Activated CD8-positive, alpha-beta memory T cell treated with anti-CD3 and anti-CD28 coated beads, Interleukin-2, amount 10 ng/mL, durations not matched to agents 7 days and 5 days (primary cell): Measurements from ENCODE around the gene GEMIN7. TPM values are rescaled to one million over a fixed set of nuclear protein-coding genes. Genes with fewer than 3 reads are reported as not detected.

Experiments used
- ATAC-seq: fragments of 150-1000 bp; cut with Tn5 transposase; one replicate; pipeline ENCODE4 v1.10.0; 2021; ENCODE audit warnings: moderate library complexity
- CTCF ChIA-PET: fragments of 350-600 bp; sonication (Branson Sonifier 250); formaldehyde crosslinking; loops from one replicate; lab custom pipeline; 2021; ENCODE audit warnings: antibody characterized with exemption; lab: Charles Lee
- DNase-seq: peaks from one replicate; pipeline ENCODE4 v3.0.0-alpha.2; 2020
- H3K27ac Mint-ChIP-seq: one replicate; pipeline ENCODE4 v1.8.0; 2021; ENCODE audit warnings: mild to moderate bottlenecking, mixed read lengths
- H3K27me3 Mint-ChIP-seq: one replicate; pipeline ENCODE4 v1.8.0; 2021; ENCODE audit warnings: mixed read lengths
- H3K36me3 Mint-ChIP-seq: one replicate; pipeline ENCODE4 v1.8.0; 2021; ENCODE audit warnings: mild to moderate bottlenecking, mixed read lengths
- H3K4me1 Mint-ChIP-seq: one replicate; pipeline ENCODE4 v1.8.0; 2021; ENCODE audit warnings: mixed read lengths
- H3K4me3 Mint-ChIP-seq: one replicate; pipeline ENCODE4 v1.8.0; 2021; ENCODE audit warnings: mild to moderate bottlenecking, moderate library complexity, mixed read lengths
- H3K9me3 Mint-ChIP-seq: one replicate; pipeline ENCODE4 v1.8.0; 2022; ENCODE audit warnings: low read depth, mixed read lengths
- total RNA-seq, 2 experiments: library from RNA; stranded (reverse); gene quantifications; one replicate each; pipeline ENCODE4 v1.2.3, GENCODE V29; 2021

GEMIN7 gene
- total RNA-seq, 2 experiments from 2014 or later, result 26.2 to 34.4 TPM

- no peaks in the 10 kb centered on the region for H3K9me3 Mint-ChIP-seq
- CTCF ChIA-PET, result interaction anchor here (2.2 kb wide), 1 partner anchor 133 kb away, joined by 6 read pairs; no protein-coding TSS in a partner anchor
- H3K4me1 Mint-ChIP-seq, result peaks cover 60% of the 10 kb centered on the region
- no peak overlapping the region for H3K4me3 Mint-ChIP-seq
- H3K36me3 Mint-ChIP-seq, result peaks cover 4% of the 10 kb centered on the region
- no peaks in the 10 kb centered on the region for H3K27me3 Mint-ChIP-seq
- peak; percentile 48 for DNase-seq
- peak; percentile 20 for ATAC-seq
- peak overlapping the region; percentile 72 for H3K27ac Mint-ChIP-seq
Observed at GRCh38 chr19:45121827-45122345, 42.8 kb downstream of the GEMIN7 start.

- ATAC-seq (no peak), DNase-seq (no peak)
- CTCF ChIA-PET, result no interaction called here
- Mint-ChIP-seq H3K9me3 (no peaks in the 10 kb centered on the region), H3K36me3 (peaks cover 4% of the 10 kb centered on the region), H3K27ac (no peak overlapping the region), H3K27me3 (no peaks in the 10 kb centered on the region), H3K4me3 (no peak overlapping the region), H3K4me1 (peaks cover 51% of the 10 kb centered on the region)
Observed at GRCh38 chr19:45122832-45123231, 43.8 kb downstream of the GEMIN7 start.

GRCh38 chr19:45123440-45123850 lies 44.4 kb downstream of the GEMIN7 start:
- CTCF ChIA-PET, result no interaction called here
- Mint-ChIP-seq H3K36me3 (peaks cover 4% of the 10 kb centered on the region), H3K9me3 (no peaks in the 10 kb centered on the region), H3K4me1 (peaks cover 45% of the 10 kb centered on the region), H3K27ac (no peak overlapping the region), H3K4me3 (no peak overlapping the region), H3K27me3 (no peaks in the 10 kb centered on the region)
- ATAC-seq (no peak), DNase-seq (no peak)

- Mint-ChIP-seq H3K36me3 (peaks cover 4% of the 10 kb centered on the region), H3K27ac (no peak overlapping the region), H3K27me3 (no peaks in the 10 kb centered on the region), H3K4me3 (no peak overlapping the region), H3K4me1 (peaks cover 39% of the 10 kb centered on the region), H3K9me3 (no peaks in the 10 kb centered on the region)
- ATAC-seq (no peak), DNase-seq (no peak)
- CTCF ChIA-PET, result interaction anchor here (1.0 to 3.0 kb wide), 2 partner anchors 48 to 65 kb away, joined by 3 to 9 read pairs; no protein-coding TSS in a partner anchor
Observed at GRCh38 chr19:45124021-45124420, 45.0 kb downstream of the GEMIN7 start.

GRCh38 chr19:45125360-45125759 lies 46.3 kb downstream of the GEMIN7 start:
- H3K36me3 Mint-ChIP-seq, result peaks cover 1% of the 10 kb centered on the region
- no peaks in the 10 kb centered on the region for H3K27me3 Mint-ChIP-seq
- peaks cover 31% of the 10 kb centered on the region for H3K4me1 Mint-ChIP-seq
- no peak for DNase-seq
- H3K9me3 Mint-ChIP-seq, result no peaks in the 10 kb centered on the region
- no peak overlapping the region for H3K27ac Mint-ChIP-seq
- ATAC-seq, result no peak
- CTCF ChIA-PET, result interaction anchor here (0.6 to 3.0 kb wide), 13 partner anchors 10 to 213 kb away, joined by 3 to 11 read pairs (median 4); partner anchors contain the start of genes BLOC1S3 and TRAPPC6A
- no peak overlapping the region for H3K4me3 Mint-ChIP-seq

- no peaks in the 10 kb centered on the region for H3K9me3 Mint-ChIP-seq
- CTCF ChIA-PET, result interaction anchor here (0.7 to 3.0 kb wide), 18 partner anchors 8 to 213 kb away, joined by 3 to 11 read pairs (median 4); partner anchors contain the start of genes BLOC1S3, PPP1R37 and TRAPPC6A
- peak; percentile 87 for ATAC-seq
Observed at GRCh38 chr19:45125975-45126493, 47.0 kb downstream of the GEMIN7 start.

GRCh38 chr19:45126654-45127053 lies 47.6 kb downstream of the GEMIN7 start:
- no peak overlapping the region for H3K27ac Mint-ChIP-seq
- H3K4me1 Mint-ChIP-seq, result peaks cover 26% of the 10 kb centered on the region
- CTCF ChIA-PET, result interaction anchor here (0.6 to 3.0 kb wide), 14 partner anchors 9 to 212 kb away, joined by 3 to 9 read pairs (median 3); partner anchors contain the start of genes BLOC1S3, PPP1R37 and TRAPPC6A
- ATAC-seq, result no peak
- no peaks in the 10 kb centered on the region for H3K27me3 Mint-ChIP-seq
- H3K4me3 Mint-ChIP-seq, result no peak overlapping the region
- no peaks in the 10 kb centered on the region for H3K9me3 Mint-ChIP-seq
- H3K36me3 Mint-ChIP-seq, result no peaks in the 10 kb centered on the region
- DNase-seq, result no peak

More at GRCh38 chr19:45125975-45126493, 47.0 kb downstream of the GEMIN7 start:
- no peaks in the 10 kb centered on the region for H3K27me3 Mint-ChIP-seq
- no peak overlapping the region for H3K27ac Mint-ChIP-seq
- H3K4me1 Mint-ChIP-seq, result peaks cover 26% of the 10 kb centered on the region
- no peak overlapping the region for H3K4me3 Mint-ChIP-seq
- DNase-seq, result peak; percentile 81
- no peaks in the 10 kb centered on the region for H3K36me3 Mint-ChIP-seq

GRCh38 chr19:45128146-45128545 lies 49.1 kb downstream of the GEMIN7 start:
- CTCF ChIA-PET, result interaction anchor here (0.7 to 2.1 kb wide), 3 partner anchors 10 to 19 kb away, joined by 3 to 6 read pairs (median 4); no protein-coding TSS in a partner anchor
- no peaks in the 10 kb centered on the region for H3K27me3 Mint-ChIP-seq
- peaks cover 15% of the 10 kb centered on the region for H3K4me1 Mint-ChIP-seq
- H3K4me3 Mint-ChIP-seq, result no peak overlapping the region
- DNase-seq (no peak), ATAC-seq (no peak)
- H3K9me3 Mint-ChIP-seq, result no peaks in the 10 kb centered on the region
- no peaks in the 10 kb centered on the region for H3K36me3 Mint-ChIP-seq
- H3K27ac Mint-ChIP-seq, result no peak overlapping the region

- no peaks in the 10 kb centered on the region for H3K9me3 Mint-ChIP-seq
- H3K4me3 Mint-ChIP-seq, result no peak overlapping the region
- CTCF ChIA-PET, result interaction anchor here (1.4 kb wide), 1 partner anchor 15 kb away, joined by 3 read pairs; no protein-coding TSS in a partner anchor
Observed at GRCh38 chr19:45128806-45129205, 49.7 kb downstream of the GEMIN7 start.

GRCh38 chr19:45130236-45130635 lies 51.2 kb downstream of the GEMIN7 start:
- H3K27me3 Mint-ChIP-seq, result no peaks in the 10 kb centered on the region
- H3K4me3 Mint-ChIP-seq, result no peak overlapping the region
- peaks cover 13% of the 10 kb centered on the region for H3K4me1 Mint-ChIP-seq
- ATAC-seq (no peak), DNase-seq (no peak)
- no peaks in the 10 kb centered on the region for H3K36me3 Mint-ChIP-seq
- H3K9me3 Mint-ChIP-seq, result no peaks in the 10 kb centered on the region
- CTCF ChIA-PET, result no interaction called here
- no peak overlapping the region for H3K27ac Mint-ChIP-seq

More at GRCh38 chr19:45128806-45129205, 49.7 kb downstream of the GEMIN7 start:
- ATAC-seq, result no peak
- Mint-ChIP-seq H3K27me3 (no peaks in the 10 kb centered on the region), H3K36me3 (no peaks in the 10 kb centered on the region), H3K4me1 (peaks cover 15% of the 10 kb centered on the region), H3K27ac (no peak overlapping the region)
- DNase-seq, result no peak

GRCh38 chr19:45130888-45131615 lies 52.0 kb downstream of the GEMIN7 start:
- H3K27ac Mint-ChIP-seq, result no peak overlapping the region
- CTCF ChIA-PET, result interaction anchor here (0.7 to 1.2 kb wide), 4 partner anchors 12 to 59 kb away, joined by 3 to 5 read pairs (median 3); partner anchors contain the start of genes BLOC1S3 and TRAPPC6A
- H3K9me3 Mint-ChIP-seq, result no peaks in the 10 kb centered on the region
- no peak for DNase-seq
- ATAC-seq, result no peak
- peaks cover 10% of the 10 kb centered on the region for H3K4me1 Mint-ChIP-seq
- H3K27me3 Mint-ChIP-seq, result no peaks in the 10 kb centered on the region
- no peak overlapping the region for H3K4me3 Mint-ChIP-seq
- H3K36me3 Mint-ChIP-seq, result no peaks in the 10 kb centered on the region

GRCh38 chr19:45133661-45134060 lies 54.6 kb downstream of the GEMIN7 start:
- no peak overlapping the region for H3K27ac Mint-ChIP-seq

More at GRCh38 chr19:45133661-45134060, 54.6 kb downstream of the GEMIN7 start:
- Mint-ChIP-seq H3K4me1 (peaks cover 12% of the 10 kb centered on the region), H3K9me3 (no peaks in the 10 kb centered on the region), H3K36me3 (no peaks in the 10 kb centered on the region), H3K4me3 (no peak overlapping the region), H3K27me3 (no peaks in the 10 kb centered on the region)
- CTCF ChIA-PET, result interaction anchor here (0.6 to 1.5 kb wide), 2 partner anchors 42 to 323 kb away, joined by 4 to 5 read pairs; no protein-coding TSS in a partner anchor
- no peak for ATAC-seq
- DNase-seq, result no peak
